ENCODE data around the gene DOCK6.
A peak's percentile ranks its signal among the peaks of the same experiment; 100 is the strongest.

Gene DOCK6

DNA sequence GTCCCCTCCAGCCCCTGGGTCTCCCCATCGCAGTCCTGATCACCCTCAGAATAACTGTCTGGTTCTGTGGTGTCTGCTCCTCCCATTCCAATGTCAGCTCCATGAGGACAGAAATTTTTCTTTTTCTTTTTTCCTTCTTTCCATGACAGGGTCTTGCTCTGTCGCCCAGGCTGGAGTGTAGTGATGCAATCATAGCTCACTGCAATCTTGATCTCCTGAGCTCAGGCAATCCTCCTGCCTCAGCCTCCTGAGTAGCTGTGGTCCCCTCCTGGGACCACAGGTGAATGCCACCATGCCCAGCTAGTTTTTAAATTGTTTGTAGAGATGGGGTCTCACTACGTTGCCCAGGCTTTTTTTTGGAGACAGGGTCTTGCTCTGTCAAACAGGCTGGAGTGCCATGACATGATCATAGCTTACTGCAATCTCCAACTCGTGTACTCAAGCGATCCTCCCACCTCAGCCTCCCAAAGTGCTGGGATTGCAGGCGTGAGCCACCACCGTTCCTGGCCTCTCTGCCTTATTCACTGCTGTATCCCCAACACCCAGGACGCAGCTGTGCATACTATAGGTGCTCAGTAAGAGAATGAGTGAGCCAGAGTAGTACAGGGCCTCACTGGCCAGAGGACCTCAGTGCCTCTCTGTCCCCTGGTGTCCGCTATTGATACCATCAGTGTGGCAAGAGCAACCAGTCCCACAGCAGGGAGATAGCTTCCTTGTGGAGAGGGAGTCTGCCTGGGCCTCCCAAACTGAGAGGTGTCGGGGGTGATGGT, 5.2 kb upstream of the DOCK6 start:
- in situ Hi-C loops (cut with HindIII; ENCODE audit: low sequenced_read_pairs): no loop called here
- no peak for DNase-seq (ENCODE audit: low read depth, low spot score)
- TF ChIP-seq, protein P1, sequence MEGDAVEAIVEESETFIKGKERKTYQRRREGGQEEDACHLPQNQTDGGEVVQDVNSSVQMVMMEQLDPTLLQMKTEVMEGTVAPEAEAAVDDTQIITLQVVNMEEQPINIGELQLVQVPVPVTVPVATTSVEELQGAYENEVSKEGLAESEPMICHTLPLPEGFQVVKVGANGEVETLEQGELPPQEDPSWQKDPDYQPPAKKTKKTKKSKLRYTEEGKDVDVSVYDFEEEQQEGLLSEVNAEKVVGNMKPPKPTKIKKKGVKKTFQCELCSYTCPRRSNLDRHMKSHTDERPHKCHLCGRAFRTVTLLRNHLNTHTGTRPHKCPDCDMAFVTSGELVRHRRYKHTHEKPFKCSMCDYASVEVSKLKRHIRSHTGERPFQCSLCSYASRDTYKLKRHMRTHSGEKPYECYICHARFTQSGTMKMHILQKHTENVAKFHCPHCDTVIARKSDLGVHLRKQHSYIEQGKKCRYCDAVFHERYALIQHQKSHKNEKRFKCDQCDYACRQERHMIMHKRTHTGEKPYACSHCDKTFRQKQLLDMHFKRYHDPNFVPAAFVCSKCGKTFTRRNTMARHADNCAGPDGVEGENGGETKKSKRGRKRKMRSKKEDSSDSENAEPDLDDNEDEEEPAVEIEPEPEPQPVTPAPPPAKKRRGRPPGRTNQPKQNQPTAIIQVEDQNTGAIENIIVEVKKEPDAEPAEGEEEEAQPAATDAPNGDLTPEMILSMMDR (IDR thresholded peaks at IDR 0.05; ENCODE audit: low read depth, low read length): no peak
- H3K4me3 ChIP-seq (ENCODE audit: low read depth, low read length): no peak overlapping the region

DNA sequence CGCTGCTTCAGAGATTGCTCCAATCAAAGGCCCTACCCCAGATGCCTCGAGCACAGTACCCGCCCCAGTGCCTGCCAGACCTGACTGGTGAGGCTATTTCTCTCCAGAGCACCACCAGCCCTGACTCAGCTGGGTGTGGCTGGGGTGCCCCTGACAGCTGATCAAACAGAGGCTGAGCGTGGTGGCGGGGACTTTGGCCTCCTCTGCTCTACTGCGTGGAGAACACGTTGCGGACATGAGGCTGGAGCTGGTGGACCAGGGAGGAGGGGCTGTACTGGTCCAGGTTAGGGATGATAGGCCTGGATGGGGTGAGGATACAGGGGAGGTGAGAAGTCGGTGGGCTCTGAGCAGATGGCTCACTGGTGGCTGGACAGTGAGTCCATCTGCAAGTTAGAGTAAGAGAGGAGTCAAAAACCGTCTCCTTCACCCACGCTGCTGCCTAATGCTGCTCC, 3.5 kb upstream of the DOCK6 start:
- in situ Hi-C loops (cut with HindIII; ENCODE audit: low sequenced_read_pairs): no loop called here
- H3K4me3 ChIP-seq (ENCODE audit: low read depth, low read length): no peak overlapping the region
- TF ChIP-seq, protein P1 (IDR thresholded peaks at IDR 0.05; ENCODE audit: low read depth, low read length): no peak
- DNase-seq (ENCODE audit: low read depth, low spot score): peak; percentile 14

DNA sequence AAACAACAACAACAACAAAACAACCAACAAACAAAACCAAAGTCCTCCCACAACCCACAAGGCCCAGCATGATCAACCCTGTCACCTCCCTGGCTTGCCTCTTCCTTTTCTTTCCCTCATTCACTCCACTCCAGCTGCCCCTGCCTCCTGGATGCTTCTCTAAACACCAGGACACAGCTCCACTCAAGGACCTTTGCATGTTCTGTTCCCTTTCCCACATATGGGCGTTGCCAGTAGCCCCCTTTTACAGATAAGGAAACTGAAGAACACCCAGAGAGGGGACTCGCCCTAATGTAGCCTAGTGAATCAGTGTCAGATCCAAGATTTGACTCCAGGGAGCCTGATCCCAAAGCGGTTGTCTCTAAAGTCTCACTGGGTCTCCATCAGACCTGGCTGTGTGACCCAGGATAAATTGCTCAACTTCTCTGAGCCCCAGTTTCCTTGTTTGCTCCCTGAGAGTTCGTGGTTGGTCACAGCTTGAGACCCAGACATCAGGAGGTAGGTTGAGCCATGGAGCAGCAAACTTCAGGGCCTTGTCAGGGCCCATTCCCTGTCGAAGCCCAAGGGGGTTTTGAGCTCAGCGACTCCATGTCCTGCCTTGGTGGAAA, 3.0 kb upstream of the DOCK6 start:
- in situ Hi-C loops (cut with HindIII; ENCODE audit: low sequenced_read_pairs): no loop called here
- TF ChIP-seq, protein P1 (IDR thresholded peaks at IDR 0.05; ENCODE audit: low read depth, low read length): no peak
- H3K4me3 ChIP-seq (ENCODE audit: low read depth, low read length): no peak overlapping the region
- DNase-seq (ENCODE audit: low read depth, low spot score): no peak

DNA sequence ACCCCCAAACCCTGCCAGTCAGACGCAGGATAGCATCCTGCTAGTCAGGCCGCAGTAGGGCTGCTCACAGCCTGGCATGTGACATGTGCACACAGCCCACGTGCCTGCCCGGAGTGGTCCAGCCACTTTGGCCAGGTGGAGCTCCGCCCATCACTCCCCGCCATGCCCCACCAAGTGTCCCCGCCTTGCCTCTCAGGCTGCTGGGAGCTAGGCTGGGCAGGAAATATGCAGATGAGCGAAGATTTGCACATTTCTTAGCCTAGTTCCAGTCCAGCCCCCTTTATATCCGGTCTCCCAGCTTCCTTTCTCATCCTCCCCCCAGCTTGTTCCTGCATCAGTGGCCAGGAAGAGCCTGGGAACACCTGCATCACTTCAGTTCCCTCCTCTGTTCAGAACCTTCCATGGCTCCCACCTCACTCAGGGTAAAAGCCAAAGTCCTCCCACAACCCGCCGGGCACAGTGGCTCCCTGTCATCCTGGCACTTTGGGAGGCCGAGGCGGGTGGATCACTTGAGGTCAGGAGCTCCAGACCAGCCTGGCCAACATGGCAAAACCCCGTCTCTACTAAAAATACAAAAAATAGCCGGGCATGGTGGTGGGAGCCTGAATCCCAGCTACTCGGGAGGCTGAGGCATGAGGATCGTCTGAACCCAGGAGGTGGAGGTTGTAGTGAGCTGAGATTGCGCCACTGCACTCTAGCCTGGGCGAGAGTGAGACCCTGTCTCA, 2.3 kb upstream of the DOCK6 start:
- TF ChIP-seq, protein P1 (IDR thresholded peaks at IDR 0.05; ENCODE audit: low read depth, low read length): no peak
- in situ Hi-C loops (cut with HindIII; ENCODE audit: low sequenced_read_pairs): no loop called here
- H3K4me3 ChIP-seq (ENCODE audit: low read depth, low read length): no peak overlapping the region
- DNase-seq (ENCODE audit: low read depth, low spot score): no peak

DNA sequence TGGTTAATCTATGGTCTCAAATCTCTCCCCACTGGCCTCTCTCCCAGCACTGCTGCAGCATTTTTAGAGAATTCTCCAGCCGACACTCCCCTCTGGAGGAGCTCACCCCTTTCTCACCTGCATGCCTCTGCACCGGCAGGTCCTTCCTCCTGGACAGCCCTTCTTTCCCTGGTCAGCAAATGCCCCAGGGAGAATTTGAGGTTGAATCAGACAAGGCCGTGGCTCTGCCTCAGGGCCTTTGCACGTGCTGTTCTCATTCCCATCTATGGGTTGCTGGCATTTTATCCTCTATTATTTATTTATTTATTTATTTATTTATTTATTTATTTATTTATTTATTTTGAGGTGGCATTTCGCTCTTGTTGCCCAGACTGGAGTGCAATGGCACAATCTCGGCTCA, 1.4 kb upstream of the DOCK6 start:
- no peak for DNase-seq (ENCODE audit: low read depth, low spot score)
- in situ Hi-C loops (cut with HindIII; ENCODE audit: low sequenced_read_pairs): no loop called here
- TF ChIP-seq, protein P1 (IDR thresholded peaks at IDR 0.05; ENCODE audit: low read depth, low read length): no peak
- H3K4me3 ChIP-seq (ENCODE audit: low read depth, low read length): no peak overlapping the region

DNA sequence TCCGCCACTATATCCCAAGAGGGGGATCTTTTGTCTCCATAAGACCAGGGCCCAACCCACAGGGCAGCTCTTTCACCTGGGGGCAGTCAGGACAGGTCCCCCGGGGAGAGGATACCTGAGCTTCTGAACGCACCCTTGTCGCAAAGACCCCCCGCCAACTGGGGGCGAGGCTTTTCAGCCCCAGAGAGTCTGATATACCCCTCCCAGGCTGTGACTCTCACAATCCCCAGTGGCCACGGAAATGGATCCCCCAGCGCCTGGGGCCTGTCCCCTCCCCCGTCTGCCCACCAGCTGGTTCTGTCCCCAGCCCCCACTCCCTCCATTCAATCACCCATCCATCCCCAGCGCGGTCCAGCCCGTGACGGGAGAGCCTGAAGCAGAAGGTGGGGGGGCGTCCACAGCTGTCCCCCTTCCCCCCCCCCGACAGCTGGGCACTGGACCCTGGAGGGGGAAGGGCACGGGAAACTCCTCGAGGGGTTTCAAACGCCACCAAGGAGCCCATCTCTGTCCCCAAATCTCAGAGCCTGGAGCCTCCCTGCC, 823 bp downstream of the DOCK6 start:
- TF ChIP-seq, protein P1 (IDR thresholded peaks at IDR 0.05; ENCODE audit: low read depth, low read length): no peak
- in situ Hi-C loops (cut with HindIII; ENCODE audit: low sequenced_read_pairs): no loop called here
- peak overlapping the region; percentile 53 for H3K4me3 ChIP-seq (ENCODE audit: low read depth, low read length)
- DNase-seq (ENCODE audit: low read depth, low spot score): no peak
